ENCODE data around the gene GNAZ. TPM values are rescaled to one million over a fixed set of nuclear protein-coding genes. Genes with fewer than 3 reads are reported as not detected.

The GNAZ gene
- total RNA-seq, 4 donors from 2014 or later = 0.64 to 9.9 (median 2.6) TPM

GRCh38 chr22:23104187-23104971, 34.1 kb downstream of the GNAZ start:
- H3K36me3 ChIP-seq = no peaks in the 10 kb centered on the region
- no peak overlapping the region for H3K4me3 ChIP-seq
- peaks cover 0 to 4% (median under 1%) of the 10 kb centered on the region in 3 donors for H3K4me1 ChIP-seq
- DNase-seq = no peak
- no peaks in the 10 kb centered on the region for H3K9me3 ChIP-seq
- H3K27ac ChIP-seq = no peak overlapping the region
- intact Hi-C loops (cut with DNase I) = no loop called here
- TF ChIP-seq POLR2A (IDR thresholded peaks at IDR 0.05) (no peak), CTCF (IDR thresholded peaks at IDR 0.05) (no peak)
- WGBS, 2 donors = 86 to 90% methylated on average over 9 to 11 of the region's 12 CpGs
- H3K27me3 ChIP-seq = no peaks in the 10 kb centered on the region

DNA sequence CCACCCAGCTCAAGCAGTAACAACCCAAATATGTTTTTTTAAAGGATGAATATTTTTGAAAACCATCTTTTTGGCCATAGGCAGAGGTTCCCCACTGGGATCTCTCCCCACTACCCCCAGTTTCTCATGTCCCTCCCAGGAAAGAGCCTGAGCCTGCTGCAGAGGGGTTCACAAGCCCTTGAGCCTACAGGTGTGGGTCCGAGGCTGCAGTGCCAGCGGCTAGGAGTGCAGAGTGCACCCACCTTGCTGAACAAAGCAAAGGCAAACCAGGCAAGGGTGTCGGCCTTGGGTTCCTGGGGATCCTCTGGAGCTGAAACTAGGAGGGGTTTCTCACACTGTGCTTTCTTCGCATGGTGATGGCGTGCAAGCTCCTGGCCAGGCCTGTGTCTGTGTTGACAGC, 35.0 kb downstream of the GNAZ start:
- no peak for TF ChIP-seq POLR2A (IDR thresholded peaks at IDR 0.05)
- TF ChIP-seq CTCF (IDR thresholded peaks at IDR 0.05) = no peak
- Histone ChIP-seq H3K4me3 (no peak overlapping the region), H3K9me3 (no peaks in the 10 kb centered on the region), H3K27me3 (no peaks in the 10 kb centered on the region), H3K27ac (no peak overlapping the region), H3K36me3 (no peaks in the 10 kb centered on the region), H3K4me1 (no peaks in the 10 kb centered on the region)
- intact Hi-C loops (cut with DNase I) = no loop called here
- DNase-seq = no peak
- 80 to 96% methylated on average over 3 of the region's 5 CpGs for WGBS, 2 donors

DNA sequence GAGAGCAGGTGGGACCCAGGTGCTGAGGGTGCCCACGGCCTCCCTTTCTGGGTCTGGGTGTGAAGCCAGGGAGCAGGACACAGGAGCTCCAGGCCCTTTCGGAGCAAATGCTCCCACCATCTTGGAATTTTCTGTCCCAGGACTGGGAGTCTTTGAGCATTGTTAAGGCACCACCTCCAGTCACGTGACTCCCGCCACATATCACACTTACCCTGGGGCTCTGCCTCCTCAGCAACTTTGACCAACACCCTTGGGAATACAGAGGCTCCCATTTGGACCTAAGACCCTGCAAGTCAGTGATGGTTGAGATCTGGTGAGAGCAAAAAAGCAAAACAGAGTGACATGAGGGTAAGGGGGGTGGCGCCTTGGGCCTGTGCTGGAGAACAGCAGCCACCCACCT, 35.6 kb downstream of the GNAZ start:
- TF ChIP-seq POLR2A (IDR thresholded peaks at IDR 0.05) (no peak), CTCF (IDR thresholded peaks at IDR 0.05) (no peak)
- H3K9me3 ChIP-seq = no peaks in the 10 kb centered on the region
- no peaks in the 10 kb centered on the region for H3K36me3 ChIP-seq
- H3K27me3 ChIP-seq = no peaks in the 10 kb centered on the region
- no peak overlapping the region for H3K27ac ChIP-seq
- no peak for DNase-seq
- WGBS, 2 donors = 80 to 88% methylated on average over 3 to 4 of the region's 5 CpGs
- intact Hi-C loops (cut with DNase I) = no loop called here
- H3K4me3 ChIP-seq = no peak overlapping the region
- no peaks in the 10 kb centered on the region for H3K4me1 ChIP-seq

GRCh38 chr22:23106344-23106743, 36.0 kb downstream of the GNAZ start:
- H3K4me1 ChIP-seq = no peaks in the 10 kb centered on the region
- H3K4me3 ChIP-seq = no peak overlapping the region
- no peaks in the 10 kb centered on the region for H3K27me3 ChIP-seq
- TF ChIP-seq CTCF (IDR thresholded peaks at IDR 0.05) (no peak), POLR2A (IDR thresholded peaks at IDR 0.05) (no peak)
- 79% methylated on average over 3 of the region's 4 CpGs; no CpG with 5 or more reads in 1 of the 2 donors for WGBS, 2 donors
- no peak overlapping the region for H3K27ac ChIP-seq
- H3K36me3 ChIP-seq = no peaks in the 10 kb centered on the region
- intact Hi-C loops (cut with DNase I) = no loop called here
- no peak for DNase-seq
- no peaks in the 10 kb centered on the region for H3K9me3 ChIP-seq

GRCh38 chr22:23106906-23107367, 36.6 kb downstream of the GNAZ start:
- H3K9me3 ChIP-seq = no peaks in the 10 kb centered on the region
- no peak for DNase-seq
- TF ChIP-seq CTCF (IDR thresholded peaks at IDR 0.05) (no peak), POLR2A (IDR thresholded peaks at IDR 0.05) (no peak)
- WGBS, 2 donors = 69 to 79% methylated on average over 4 to 5 of the region's 8 CpGs
- H3K36me3 ChIP-seq = no peaks in the 10 kb centered on the region
- no peaks in the 10 kb centered on the region for H3K4me1 ChIP-seq
- no peaks in the 10 kb centered on the region for H3K27me3 ChIP-seq
- intact Hi-C loops (cut with DNase I) = no loop called here
- no peak overlapping the region for H3K27ac ChIP-seq
- H3K4me3 ChIP-seq = no peak overlapping the region

All from esophagus squamous epithelium (tissue), 5 donors.